Uterus (tissue), 2 donors: ENCODE measurements around the gene ADCY2.

Source experiments
- POLR2A ChIP-seq, 2 donors: fragments of 450-650 bp; IDR thresholded peaks; one replicate each; pipeline ENCODE4 v1.6.1; 2016; ENCODE audit warnings: antibody characterized with exemption in 2 of 2, mild to moderate bottlenecking in 1 of 2, moderate library complexity in 1 of 2
- TF ChIP-seq, protein P1 (sequence below), 4 experiments: fragments of 200-600 bp in 2 of 4; fragments of 450-650 bp in 2 of 4; sonication (generic) in 2 of 4; IDR thresholded peaks; one replicate each; pipeline ENCODE4 v1.5.1; 2016 to 2019; ENCODE audit warnings: antibody characterized with exemption in 4 of 4, mild to moderate bottlenecking in 2 of 4, moderate library complexity in 1 of 4

DNA sequence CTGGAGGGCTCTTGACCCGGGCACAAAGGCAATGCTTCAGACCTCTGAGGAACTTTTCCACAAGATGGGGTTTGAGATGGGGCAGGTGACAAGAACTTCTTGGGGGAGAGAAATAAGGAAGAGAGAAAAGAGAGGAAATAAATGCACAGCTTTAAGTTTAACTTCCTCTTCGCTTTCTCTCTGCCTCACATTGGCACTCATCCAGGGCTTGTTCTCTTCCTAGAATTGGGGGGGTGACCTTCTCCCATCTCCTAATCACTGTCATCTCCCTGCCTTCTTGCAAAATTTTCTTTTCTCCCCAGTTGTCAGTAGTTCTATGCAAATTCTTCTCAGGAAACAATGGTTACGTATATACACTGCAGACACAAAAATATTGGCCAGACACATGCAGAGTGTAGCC is 19.1 kb upstream of the ADCY2 start:
- no peak for TF ChIP-seq POLR2A (IDR thresholded peaks at IDR 0.05)
- TF ChIP-seq, protein P1, sequence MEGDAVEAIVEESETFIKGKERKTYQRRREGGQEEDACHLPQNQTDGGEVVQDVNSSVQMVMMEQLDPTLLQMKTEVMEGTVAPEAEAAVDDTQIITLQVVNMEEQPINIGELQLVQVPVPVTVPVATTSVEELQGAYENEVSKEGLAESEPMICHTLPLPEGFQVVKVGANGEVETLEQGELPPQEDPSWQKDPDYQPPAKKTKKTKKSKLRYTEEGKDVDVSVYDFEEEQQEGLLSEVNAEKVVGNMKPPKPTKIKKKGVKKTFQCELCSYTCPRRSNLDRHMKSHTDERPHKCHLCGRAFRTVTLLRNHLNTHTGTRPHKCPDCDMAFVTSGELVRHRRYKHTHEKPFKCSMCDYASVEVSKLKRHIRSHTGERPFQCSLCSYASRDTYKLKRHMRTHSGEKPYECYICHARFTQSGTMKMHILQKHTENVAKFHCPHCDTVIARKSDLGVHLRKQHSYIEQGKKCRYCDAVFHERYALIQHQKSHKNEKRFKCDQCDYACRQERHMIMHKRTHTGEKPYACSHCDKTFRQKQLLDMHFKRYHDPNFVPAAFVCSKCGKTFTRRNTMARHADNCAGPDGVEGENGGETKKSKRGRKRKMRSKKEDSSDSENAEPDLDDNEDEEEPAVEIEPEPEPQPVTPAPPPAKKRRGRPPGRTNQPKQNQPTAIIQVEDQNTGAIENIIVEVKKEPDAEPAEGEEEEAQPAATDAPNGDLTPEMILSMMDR (IDR thresholded peaks at IDR 0.05), result no peak
